Activated naive CD4-positive, alpha-beta T cell treated with Interleukin-2 at 50 U/mL for 16 hours (primary cell): Measurements from ENCODE around the gene PSME3.

Experiments used
- DNase-seq: peaks from one replicate; pipeline ENCODE4 v3.0.0-alpha.2; 2020

PSME3 gene

DNA sequence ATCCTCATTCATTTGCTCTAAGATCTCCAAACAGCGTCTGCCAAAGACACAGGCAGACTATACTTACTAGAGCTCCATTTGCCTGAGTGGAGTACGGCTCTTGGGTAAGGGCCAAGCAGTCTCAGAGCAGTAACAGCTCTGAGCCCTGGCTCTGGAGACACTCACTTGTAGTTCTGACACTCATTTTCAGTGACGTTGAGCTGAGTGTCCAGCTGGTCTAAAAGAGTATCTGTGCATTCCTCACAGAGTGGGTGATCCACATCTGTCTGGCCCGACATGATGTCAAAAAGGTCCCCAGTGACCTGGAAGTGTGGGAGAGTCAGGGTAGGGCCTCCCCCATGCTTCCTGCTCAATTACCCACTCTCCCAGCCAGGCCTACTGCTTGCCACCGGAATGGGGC, 14.8 kb upstream of the PSME3 start:
- DNase-seq, result no peak

DNA sequence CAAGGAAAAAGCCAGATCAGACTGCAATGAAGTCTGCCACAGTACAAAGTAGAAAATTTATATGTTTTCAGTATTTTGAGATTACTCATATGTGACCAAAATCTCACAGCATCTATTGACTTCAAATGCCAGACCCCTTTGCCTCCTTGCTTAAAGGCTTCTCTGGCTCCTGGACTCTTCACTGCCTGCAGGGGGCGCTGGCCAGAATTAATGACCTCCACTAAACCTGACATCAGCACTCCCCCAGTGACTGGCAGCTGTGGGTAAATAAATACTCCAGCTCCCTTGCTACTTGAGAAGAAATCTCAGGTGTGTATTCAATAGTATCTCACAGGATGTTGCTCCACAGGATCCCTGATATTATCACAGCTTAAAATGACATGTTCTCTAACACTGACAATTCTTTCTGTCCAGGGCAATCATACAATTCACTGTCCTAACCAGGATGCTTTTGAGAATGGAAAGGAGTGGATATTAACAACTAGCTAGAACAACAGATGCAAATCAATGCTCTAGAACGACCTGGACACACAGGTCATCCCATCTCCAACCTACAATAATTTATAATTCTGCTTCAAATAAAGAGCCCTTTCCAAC, 13.2 kb upstream of the PSME3 start:
- DNase-seq, result peak; percentile 69

DNA sequence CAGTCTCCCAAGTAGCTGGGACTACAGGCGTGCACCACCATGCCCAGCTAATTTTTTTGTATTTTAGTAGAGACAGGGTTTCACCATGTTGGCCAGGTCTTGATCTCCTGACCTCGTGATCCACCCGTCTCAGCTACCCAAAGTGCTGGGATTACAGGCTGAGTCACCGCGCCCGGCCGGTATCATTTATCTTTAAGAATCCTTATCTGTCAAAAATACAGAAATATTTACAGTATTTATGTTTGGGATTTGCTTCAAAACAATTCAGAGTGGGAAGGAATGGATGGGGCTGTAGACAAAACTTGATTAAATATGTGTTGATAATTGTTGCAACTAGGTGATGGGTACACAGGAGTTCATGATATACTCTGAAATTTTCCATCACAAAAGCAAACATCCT, 12.0 kb upstream of the PSME3 start:
- DNase-seq, result no peak

- DNase-seq, result no peak
These were observed 5.7 kb upstream of the PSME3 start for GRCh38 chr17:42827472-42827871.

- no peak for DNase-seq
These were observed 2.2 kb upstream of the PSME3 start for GRCh38 chr17:42830971-42831370.

DNA sequence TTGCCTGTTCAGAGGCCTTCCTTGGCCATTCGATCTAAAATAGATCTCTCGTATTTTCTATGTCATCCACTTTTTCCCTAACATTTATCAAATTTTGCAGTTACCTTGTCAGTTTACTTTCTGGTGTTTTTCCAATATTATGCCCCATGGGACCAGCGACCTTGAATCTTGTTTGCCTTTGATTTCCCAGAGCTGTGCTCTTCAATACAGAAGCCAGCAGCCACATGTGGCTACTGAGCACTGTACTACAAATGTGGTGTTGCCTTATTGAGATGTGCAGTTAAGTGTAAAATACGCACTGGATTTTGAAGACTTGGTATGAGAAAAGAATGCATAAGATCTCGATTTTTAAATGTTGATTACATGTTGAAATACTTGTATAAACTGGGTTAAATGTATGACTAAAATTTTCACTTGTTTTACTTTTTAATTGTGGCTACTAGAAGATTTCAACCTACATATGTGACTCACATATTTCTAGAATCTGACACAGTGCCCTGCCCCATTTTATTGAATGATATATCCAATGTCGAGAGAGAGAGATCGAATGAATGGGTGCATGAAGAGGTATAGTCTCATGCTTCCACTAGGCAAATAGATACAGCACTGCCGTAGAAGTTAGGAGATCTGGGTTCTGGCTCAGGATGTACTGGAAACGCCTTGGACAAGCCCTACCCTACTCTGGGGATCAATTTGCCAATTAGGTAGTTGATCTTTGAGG, 824 bp upstream of the PSME3 start:
- no peak for DNase-seq

DNA sequence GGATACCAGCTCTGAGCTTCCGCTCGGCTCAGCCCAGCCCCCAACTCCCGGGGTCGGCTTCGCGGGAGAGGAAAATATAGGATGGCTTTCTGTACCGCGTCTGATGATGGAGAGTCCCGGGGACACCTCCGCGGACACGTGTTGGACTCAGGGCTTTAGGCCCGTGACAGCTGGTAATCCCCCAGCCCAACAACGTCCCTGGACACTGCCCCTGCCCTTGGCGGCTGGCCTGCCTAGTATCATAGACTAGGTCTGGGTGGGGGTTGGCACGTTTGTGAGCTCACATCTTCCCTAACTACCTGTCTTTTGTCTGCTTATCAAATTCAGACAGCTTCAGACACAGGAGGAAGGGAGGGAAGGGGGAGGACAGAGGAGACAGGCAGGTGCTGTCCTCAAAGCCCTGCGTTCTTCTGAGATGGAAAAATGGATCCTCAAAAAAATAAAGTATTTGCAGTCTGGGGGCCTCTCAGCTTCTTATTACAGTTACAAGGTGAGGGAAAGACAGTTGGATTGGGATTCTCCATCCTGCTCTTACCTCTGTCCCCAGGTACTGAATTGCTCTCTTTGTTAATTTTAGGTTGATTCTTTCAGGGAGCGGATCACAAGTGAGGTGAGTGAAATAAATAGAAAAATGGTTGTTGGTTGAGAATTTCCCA, 698 bp downstream of the PSME3 start:
- no peak for DNase-seq

GRCh38 chr17:42835732-42836131, 2.5 kb downstream of the PSME3 start:
- no peak for DNase-seq

DNA sequence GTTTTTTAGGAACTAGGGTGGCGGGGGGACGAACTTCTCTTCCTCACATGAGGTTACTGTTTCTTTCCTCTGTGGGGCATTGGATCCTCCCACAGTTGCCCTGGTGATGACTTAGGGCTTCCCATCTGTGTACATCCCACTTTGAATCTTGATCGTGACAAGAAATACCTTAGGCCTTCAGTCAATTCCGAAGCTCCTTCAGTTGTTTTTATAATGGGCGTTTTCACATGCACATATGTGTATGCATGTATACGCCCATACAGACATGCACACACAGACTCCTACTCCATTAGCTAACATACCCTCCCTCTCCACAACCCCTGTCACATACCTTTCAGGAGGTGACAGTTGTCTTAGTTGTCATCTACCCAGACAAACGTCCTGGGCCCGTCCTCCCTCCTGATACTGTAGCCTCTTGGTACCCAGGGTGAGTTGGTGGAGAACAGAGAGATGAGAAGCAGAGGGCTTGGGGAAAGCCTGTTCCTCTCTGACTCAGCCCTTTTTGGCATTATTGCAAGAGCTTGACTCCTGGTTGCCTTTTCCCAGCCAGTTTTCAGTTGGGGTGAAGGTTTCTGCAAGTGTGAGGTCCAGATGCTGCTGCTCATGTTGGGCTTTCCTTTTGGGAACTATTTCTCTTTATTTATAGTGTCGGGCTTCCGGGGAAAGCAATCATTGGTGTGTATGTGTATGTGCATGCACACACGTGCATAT, 8.9 kb downstream of the PSME3 start:
- DNase-seq, result no peak

- no peak for DNase-seq
These were observed 10.2 kb downstream of the PSME3 start for GRCh38 chr17:42843358-42843934.

DNA sequence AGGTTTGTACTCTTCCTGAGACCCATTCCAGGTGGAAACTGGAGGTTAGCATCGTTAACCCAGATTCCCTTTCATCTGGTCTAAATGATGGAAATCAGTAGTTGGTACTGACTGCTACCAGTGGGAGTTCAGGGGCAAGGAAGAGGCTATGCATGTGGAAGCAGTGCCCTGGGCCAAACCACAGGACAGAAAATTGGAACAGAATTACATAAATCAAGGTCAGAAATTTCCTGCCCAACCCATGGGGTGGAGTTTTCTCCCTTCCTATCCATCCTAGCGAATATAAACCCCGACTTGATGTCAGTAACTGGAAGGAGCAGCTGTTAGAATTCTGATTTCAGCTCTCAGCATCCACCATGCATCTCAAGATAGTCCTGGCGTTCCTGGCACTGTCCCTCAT, 11.1 kb downstream of the PSME3 start, which contains the start of gene AOC2:
Gene AOC2 (plus strand): TSS at position 310 of the 400 bp plus-strand sequence. CDS start 47 bp downstream, at position 357.
- no peak for DNase-seq

DNA sequence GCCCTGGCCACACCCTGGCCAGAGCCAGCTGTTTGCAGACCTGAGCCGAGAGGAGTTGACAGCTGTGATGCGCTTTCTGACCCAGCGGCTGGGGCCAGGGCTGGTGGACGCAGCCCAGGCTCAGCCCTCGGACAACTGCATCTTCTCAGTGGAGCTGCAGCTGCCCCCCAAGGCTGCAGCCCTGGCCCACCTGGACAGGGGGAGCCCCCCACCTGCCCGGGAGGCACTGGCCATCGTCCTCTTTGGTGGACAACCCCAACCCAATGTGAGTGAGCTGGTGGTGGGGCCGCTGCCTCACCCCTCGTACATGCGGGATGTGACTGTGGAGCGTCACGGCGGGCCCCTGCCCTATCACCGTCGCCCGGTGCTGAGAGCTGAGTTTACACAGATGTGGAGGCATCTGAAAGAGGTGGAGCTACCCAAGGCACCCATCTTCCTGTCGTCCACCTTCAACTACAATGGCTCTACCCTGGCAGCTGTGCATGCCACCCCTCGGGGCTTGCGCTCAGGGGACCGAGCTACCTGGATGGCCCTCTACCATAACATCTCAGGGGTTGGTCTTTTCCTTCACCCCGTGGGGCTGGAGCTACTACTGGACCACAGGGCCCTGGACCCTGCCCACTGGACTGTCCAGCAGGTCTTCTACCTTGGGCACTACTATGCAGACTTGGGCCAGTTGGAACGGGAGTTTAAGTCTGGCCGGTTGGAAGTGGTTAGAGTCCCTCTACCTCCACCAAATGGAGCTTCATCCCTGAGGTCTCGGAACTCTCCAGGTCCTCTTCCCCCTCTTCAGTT, 11.8 kb downstream of the PSME3 start:
- no peak for DNase-seq

- no peak for DNase-seq
These were observed 12.3 kb downstream of the PSME3 start for GRCh38 chr17:42845556-42845917.

GRCh38 chr17:42845918-42846593, 12.9 kb downstream of the PSME3 start:
- DNase-seq, result peak; percentile 51

GRCh38 chr17:42846594-42847280, 13.5 kb downstream of the PSME3 start:
- DNase-seq, result no peak

- DNase-seq, result no peak
These were observed 14.9 kb downstream of the PSME3 start for GRCh38 chr17:42848093-42848492.

GRCh38 chr17:42849031-42849430, 15.8 kb downstream of the PSME3 start:
- DNase-seq, result no peak

- DNase-seq, result no peak
These were observed 16.4 kb downstream of the PSME3 start for GRCh38 chr17:42849451-42850181.

DNA sequence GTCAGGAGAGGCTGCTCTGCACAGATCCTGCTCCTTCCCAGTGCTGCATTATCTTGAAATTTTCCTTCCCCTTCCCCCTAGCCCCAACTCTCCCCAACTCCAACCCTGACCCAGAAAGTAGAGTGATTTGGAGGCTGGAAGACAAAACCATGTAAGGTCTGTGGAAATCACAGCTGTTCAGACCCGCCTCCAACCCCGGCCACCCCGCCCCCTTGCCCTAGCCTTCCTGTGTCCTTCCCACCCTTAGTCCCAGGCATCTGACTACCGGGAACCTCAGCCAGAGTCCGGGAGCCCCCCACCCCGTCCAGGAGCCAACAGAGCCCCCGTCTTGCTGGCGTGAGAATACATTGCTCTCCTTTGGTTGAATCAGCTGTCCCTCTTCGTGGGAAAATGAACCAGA, 17.8 kb downstream of the PSME3 start, which contains the start of gene AOC3:
Gene AOC3 (plus strand): TSS at position 246 of the 400 bp plus-strand sequence. CDS start 145 bp downstream, at position 391.
- DNase-seq, result no peak
